ENCODE data around the gene MR1.

DNA sequence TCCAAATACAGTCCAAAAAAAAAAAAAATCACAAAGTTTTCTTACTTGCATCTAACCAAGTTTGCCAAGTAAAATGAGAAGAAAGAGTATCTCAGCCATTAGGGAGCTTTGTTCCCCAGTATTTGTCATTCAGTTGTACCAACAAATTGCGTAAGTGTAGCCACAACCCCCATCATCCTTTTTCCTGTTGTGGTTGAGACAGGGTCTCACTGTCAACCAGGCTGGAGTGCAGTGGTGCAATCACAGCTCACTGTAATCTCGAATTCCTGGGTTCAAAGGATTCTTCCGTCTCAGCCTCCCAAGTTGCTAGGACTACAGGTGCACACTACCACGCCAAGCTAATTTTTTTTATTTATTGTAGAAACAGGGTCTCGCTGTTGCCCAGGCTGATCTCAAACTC is 20.6 kb upstream of the MR1 start:
- TF ChIP-seq IRF2 (CRISPR knock-in tag; IDR thresholded peaks at IDR 0.05), result no peak
- no peak for TF ChIP-seq ZNF431 (CRISPR knock-in tag; IDR thresholded peaks at IDR 0.05)
- no peak for TF ChIP-seq BHLHE40 (IDR thresholded peaks at IDR 0.05; ENCODE audit: low read length)
- no peak for TF ChIP-seq TARDBP (IDR thresholded peaks at IDR 0.05)
- no peak for TF ChIP-seq ZNF253 (CRISPR knock-in tag; conservative IDR thresholded peaks at IDR 0.05)
- no peak for TF ChIP-seq ZNF224 (CRISPR knock-in tag; IDR thresholded peaks at IDR 0.05)
- TF ChIP-seq ZBTB12 (CRISPR knock-in tag; IDR thresholded peaks at IDR 0.05), result no peak
- TF ChIP-seq THRA (IDR thresholded peaks at IDR 0.05), result no peak
- no peak for TF ChIP-seq KDM1A (IDR thresholded peaks at IDR 0.05)
- TF ChIP-seq NR4A1 (CRISPR knock-in tag; IDR thresholded peaks at IDR 0.05), result no peak
- no peak for TF ChIP-seq NR4A1 (tag; IDR thresholded peaks at IDR 0.05)
- no peak for TF ChIP-seq ZNF551 (CRISPR knock-in tag; IDR thresholded peaks at IDR 0.05)
- no peak for TF ChIP-seq SOX6 (IDR thresholded peaks at IDR 0.05)
- no peak for TF ChIP-seq UBTF (IDR thresholded peaks at IDR 0.05; ENCODE audit: borderline replicate concordance in 1 of 2, low read depth in 2 of 2, low read length in 2 of 2)
- no peak for TF ChIP-seq THAP7 (CRISPR knock-in tag; IDR thresholded peaks at IDR 0.05)
